DOHH2 (cell line): Measurements from ENCODE around the gene FIBP.
A peak's percentile ranks its signal among the peaks of the same experiment; 100 is the strongest.

Source experiments
- H3F3A ChIP-seq: fragments of 200-600 bp; sonication (generic), shearing (Covaris generic); 2 replicates; pipeline ENCODE4 v1.6.0; 2016; ENCODE audit warnings: antibody characterized with exemption, mild to moderate bottlenecking; ENCODE audit not compliant: control insufficient read depth, insufficient read depth
- H3K27ac ChIP-seq: fragments of 200-600 bp; sonication (generic); 2 replicates; pipeline ENCODE4 v1.5.1; 2014; ENCODE audit warnings: low read depth, mild to moderate bottlenecking, low read length, moderate library complexity
- H3K27me3 ChIP-seq: fragments of 200-600 bp; sonication (generic); 2 replicates; pipeline ENCODE4 v1.6.1; 2014; ENCODE audit warnings: mild to moderate bottlenecking, low read length, mixed read lengths; ENCODE audit not compliant: control insufficient read depth
- H3K36me3 ChIP-seq: fragments of 200-600 bp; sonication (generic); 2 replicates; pipeline ENCODE4 v1.6.1; 2014; ENCODE audit warnings: mild to moderate bottlenecking, low read length, moderate library complexity, mixed read lengths; ENCODE audit not compliant: control insufficient read depth
- H3K4me1 ChIP-seq: fragments of 200-600 bp; sonication (generic); 2 replicates; pipeline ENCODE4 v1.6.1; 2014; ENCODE audit warnings: mild to moderate bottlenecking, low read length, mixed read lengths; ENCODE audit not compliant: control insufficient read depth
- H3K4me2 ChIP-seq: fragments of 200-600 bp; sonication (generic); 2 replicates; pipeline ENCODE4 v1.6.0; 2014; ENCODE audit warnings: mild to moderate bottlenecking, low read length, moderate library complexity
- H3K4me3 ChIP-seq: fragments of 200-600 bp; sonication (generic); 2 replicates; pipeline ENCODE4 v1.5.1; 2014; ENCODE audit warnings: mild to moderate bottlenecking, low read length, mixed read lengths
- H3K79me2 ChIP-seq: fragments of 200-600 bp; sonication (generic); 2 replicates; pipeline ENCODE4 v1.6.1; 2014; ENCODE audit warnings: mild to moderate bottlenecking, low read length, mixed read lengths; ENCODE audit not compliant: control insufficient read depth
- H3K9me2 ChIP-seq: fragments of 200-600 bp; sonication (generic); replicated peaks from 2 replicates; pipeline ENCODE4 v1.6.1; 2014; ENCODE audit warnings: mild to moderate bottlenecking, low read length, mixed read lengths; ENCODE audit not compliant: control insufficient read depth
- H3K9me3 ChIP-seq: fragments of 200-600 bp; sonication (generic); 2 replicates; pipeline ENCODE4 v1.6.1; 2014; ENCODE audit warnings: antibody characterized with exemption, low read length, mixed read lengths; ENCODE audit not compliant: control insufficient read depth, insufficient read depth
- H4K20me1 ChIP-seq: fragments of 200-600 bp; sonication (generic); 2 replicates; pipeline ENCODE4 v1.6.0; 2014; ENCODE audit warnings: low read depth, mild to moderate bottlenecking, antibody characterized with exemption, low read length, moderate library complexity; ENCODE audit not compliant: control insufficient read depth, insufficient read depth
- EZH2phosphoT487 ChIP-seq: fragments of 200-600 bp; sonication (generic); IDR thresholded peaks from 2 replicates; pipeline ENCODE4 v1.6.1; 2017; ENCODE audit warnings: borderline replicate concordance, mild to moderate bottlenecking, antibody characterized with exemption, low read length, moderate library complexity, mixed read lengths
- TF ChIP-seq, protein P1 (sequence below): fragments of 200-600 bp; sonication (generic); IDR thresholded peaks from one replicate; pipeline ENCODE4 v1.5.1; 2014; ENCODE audit warnings: antibody characterized with exemption, mild to moderate bottlenecking, low read depth, low read length; ENCODE audit not compliant: poor library complexity, severe bottlenecking

The FIBP gene

GRCh38 chr11:65919141-65919572 lies 30.9 kb upstream of the FIBP start, which contains the start of gene DRAP1:
DRAP1 (plus strand) TSS chr11:65919426; CDS start chr11:65919502, 76 bp downstream.
- TF ChIP-seq EZH2phosphoT487 = no peak
- TF ChIP-seq, protein P1, sequence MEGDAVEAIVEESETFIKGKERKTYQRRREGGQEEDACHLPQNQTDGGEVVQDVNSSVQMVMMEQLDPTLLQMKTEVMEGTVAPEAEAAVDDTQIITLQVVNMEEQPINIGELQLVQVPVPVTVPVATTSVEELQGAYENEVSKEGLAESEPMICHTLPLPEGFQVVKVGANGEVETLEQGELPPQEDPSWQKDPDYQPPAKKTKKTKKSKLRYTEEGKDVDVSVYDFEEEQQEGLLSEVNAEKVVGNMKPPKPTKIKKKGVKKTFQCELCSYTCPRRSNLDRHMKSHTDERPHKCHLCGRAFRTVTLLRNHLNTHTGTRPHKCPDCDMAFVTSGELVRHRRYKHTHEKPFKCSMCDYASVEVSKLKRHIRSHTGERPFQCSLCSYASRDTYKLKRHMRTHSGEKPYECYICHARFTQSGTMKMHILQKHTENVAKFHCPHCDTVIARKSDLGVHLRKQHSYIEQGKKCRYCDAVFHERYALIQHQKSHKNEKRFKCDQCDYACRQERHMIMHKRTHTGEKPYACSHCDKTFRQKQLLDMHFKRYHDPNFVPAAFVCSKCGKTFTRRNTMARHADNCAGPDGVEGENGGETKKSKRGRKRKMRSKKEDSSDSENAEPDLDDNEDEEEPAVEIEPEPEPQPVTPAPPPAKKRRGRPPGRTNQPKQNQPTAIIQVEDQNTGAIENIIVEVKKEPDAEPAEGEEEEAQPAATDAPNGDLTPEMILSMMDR = no peak
- Histone ChIP-seq H3K79me2 (peaks cover 22% of the 10 kb centered on the region), H3K4me3 (peak within 1 kb of the TSS; percentile 91), H4K20me1 (no peaks in the 10 kb centered on the region), H3K9me2 (no peaks in the 10 kb centered on the region), H3F3A (no peaks in the 10 kb centered on the region), H3K27me3 (no peaks in the 10 kb centered on the region), H3K4me1 (peaks cover 23% of the 10 kb centered on the region), H3K4me2 (peak within 1 kb of the TSS; percentile 90), H3K9me3 (no peaks in the 10 kb centered on the region), H3K27ac (no peak within 1 kb of the TSS; the same call in 1 of the 2 replicates), H3K36me3 (peaks cover 4% of the 10 kb centered on the region; the same call in 1 of the 2 replicates)

DNA sequence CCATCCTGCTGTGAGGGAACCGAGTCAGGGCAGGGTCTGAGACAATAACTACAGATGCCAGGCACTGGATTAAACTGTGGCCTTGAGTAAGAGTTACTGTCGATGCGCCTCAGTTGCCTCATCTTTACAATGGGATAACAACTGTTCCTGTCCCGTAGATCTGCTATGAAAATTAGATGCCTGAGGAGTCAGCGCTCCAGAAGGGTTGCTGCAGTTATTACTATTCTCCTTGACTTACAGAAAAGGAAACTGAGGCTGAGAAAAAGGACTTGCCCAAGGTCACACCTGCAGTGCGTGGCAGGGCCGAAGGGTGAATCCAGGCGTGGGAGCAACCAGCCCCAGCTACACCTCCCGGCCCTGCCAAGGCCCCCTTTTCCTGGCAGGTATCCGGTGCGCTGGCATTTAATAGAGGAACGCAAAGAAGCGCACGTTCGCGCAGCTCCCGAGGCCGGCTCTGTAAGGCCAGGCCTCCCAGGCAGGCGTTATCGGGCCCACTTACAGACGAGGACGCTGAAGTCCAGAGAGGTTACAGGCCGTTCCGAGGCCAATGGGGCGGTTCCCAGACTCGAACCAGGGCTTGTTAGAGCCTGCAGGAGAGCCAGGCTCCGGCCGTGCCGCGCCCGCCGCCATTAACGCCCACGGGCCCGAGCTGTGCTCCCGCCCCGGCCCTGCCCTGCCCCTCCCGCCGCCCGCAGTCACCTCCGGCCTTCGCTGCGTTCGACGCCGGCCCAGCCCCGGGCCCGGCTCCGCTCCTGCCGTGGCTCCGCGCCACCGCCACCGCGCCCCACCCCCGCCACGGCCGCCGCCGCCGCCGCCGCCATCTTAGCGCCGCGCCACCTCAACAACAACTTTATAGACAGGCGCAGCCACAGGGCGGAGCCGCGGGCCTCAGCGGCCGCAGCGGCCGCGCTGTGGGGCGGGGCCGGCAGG lies 30.2 kb upstream of the FIBP start, which contains the start of gene C11orf68:
TSS of gene C11orf68 (minus strand) at position 852 of the 930 bp plus-strand sequence. CDS start at position 821, 31 bp downstream.
- Histone ChIP-seq H3K27me3 (no peaks in the 10 kb centered on the region), H3K4me3 (peak within 1 kb of the TSS; percentile 91), H3K9me3 (no peaks in the 10 kb centered on the region), H4K20me1 (no peaks in the 10 kb centered on the region), H3K4me2 (peak within 1 kb of the TSS; percentile 90), H3K4me1 (peaks cover 23% of the 10 kb centered on the region), H3K36me3 (peaks cover 4% of the 10 kb centered on the region; the same call in 1 of the 2 replicates), H3K79me2 (peaks cover 22% of the 10 kb centered on the region), H3K9me2 (no peaks in the 10 kb centered on the region), H3F3A (no peaks in the 10 kb centered on the region), H3K27ac (no peak within 1 kb of the TSS; the same call in 1 of the 2 replicates)
- TF ChIP-seq EZH2phosphoT487 = no peak
- TF ChIP-seq, protein P1 = no peak

DNA sequence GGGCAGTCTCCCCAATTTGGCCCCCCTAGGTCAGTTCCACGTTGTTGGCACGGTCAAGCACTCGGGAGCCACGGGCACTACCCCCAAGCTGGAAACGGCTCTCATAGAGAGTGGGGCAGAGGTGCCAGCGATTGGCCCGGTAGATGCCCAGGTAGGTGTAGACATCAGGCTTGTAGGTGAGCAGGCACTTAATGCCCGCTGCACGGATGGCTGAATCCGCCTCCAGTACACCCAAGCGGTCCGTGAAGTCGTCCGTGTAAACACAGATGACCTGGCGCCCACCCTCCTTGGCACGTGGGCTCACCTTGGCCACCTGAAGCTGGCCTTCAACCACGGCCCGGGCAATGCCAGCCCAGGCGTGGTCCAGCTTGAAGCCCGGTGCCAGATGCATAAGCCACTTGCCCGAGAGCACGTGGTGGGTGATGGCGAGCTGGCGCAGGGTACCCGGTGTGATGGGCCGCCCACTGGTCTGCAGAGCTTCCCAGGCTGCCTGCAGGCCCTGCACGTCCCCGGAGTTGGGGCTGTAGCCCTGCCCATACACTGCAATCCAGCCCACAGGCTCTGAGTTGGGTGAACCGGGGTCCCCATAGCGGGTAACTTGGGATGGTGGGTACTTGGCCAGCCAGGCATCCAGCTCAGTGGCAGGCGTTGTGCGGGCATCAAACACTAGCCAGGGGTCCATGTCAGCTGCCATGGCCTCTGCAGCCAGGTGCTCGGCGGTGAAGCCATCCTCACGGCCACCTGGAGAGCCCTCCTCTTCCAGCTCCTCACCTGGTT lies 29.4 kb upstream of the FIBP start:
- no peaks in the 10 kb centered on the region for H3K27me3 ChIP-seq
- peaks cover 4% of the 10 kb centered on the region; the same call in 1 of the 2 replicates for H3K36me3 ChIP-seq
- no peak for TF ChIP-seq EZH2phosphoT487
- TF ChIP-seq, protein P1 = no peak
- peaks cover 23% of the 10 kb centered on the region for H3K4me1 ChIP-seq
- no peaks in the 10 kb centered on the region for H4K20me1 ChIP-seq
- H3K4me3 ChIP-seq = peak overlapping the region; percentile 91
- no peaks in the 10 kb centered on the region for H3K9me3 ChIP-seq
- peaks cover 22% of the 10 kb centered on the region for H3K79me2 ChIP-seq
- no peak overlapping the region for H3K27ac ChIP-seq
- H3K4me2 ChIP-seq = peak overlapping the region; percentile 90
- no peaks in the 10 kb centered on the region for H3K9me2 ChIP-seq
- H3F3A ChIP-seq = no peaks in the 10 kb centered on the region
